ENCODE data around the gene TGM1.
"Not testable (repeated sequence)": the region's sequence is repeated elsewhere in the genome, so short reads cannot be mapped to it uniquely, and the experiment has no call there.

Gene TGM1

DNA sequence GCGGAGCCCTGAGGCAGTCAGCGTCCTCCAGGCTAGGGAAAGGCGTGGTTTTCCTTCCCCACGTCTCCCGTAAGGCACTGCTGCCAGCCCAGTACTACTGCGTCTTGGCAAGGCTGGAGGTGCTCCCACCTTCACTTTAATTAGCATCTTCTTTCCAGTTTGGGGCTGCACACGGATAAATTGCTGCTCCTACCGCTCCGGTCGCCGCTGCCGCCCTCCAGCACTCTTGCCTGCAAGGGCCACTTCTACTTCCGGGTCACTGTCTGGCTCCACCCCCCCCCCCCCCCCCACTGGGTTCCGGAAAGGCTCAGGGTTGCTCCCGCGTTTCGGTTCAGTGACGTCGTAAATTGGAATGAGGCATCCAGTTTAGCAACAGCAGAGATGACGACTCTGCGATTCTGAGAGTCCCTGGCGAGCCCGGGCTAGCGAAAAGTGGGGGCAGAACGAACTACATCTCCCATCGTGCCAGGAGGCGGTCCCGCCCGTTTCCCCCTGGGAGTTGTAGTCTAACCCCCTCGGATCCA, 30.8 kb downstream of the TGM1 start, which contains the start of gene NEDD8:
Gene NEDD8, minus strand, starts transcription at position 247 of the 524 bp plus-strand sequence. Its CDS starts 100 bp downstream, at position 147.
- DNase-seq, result peak; percentile 93

DNA sequence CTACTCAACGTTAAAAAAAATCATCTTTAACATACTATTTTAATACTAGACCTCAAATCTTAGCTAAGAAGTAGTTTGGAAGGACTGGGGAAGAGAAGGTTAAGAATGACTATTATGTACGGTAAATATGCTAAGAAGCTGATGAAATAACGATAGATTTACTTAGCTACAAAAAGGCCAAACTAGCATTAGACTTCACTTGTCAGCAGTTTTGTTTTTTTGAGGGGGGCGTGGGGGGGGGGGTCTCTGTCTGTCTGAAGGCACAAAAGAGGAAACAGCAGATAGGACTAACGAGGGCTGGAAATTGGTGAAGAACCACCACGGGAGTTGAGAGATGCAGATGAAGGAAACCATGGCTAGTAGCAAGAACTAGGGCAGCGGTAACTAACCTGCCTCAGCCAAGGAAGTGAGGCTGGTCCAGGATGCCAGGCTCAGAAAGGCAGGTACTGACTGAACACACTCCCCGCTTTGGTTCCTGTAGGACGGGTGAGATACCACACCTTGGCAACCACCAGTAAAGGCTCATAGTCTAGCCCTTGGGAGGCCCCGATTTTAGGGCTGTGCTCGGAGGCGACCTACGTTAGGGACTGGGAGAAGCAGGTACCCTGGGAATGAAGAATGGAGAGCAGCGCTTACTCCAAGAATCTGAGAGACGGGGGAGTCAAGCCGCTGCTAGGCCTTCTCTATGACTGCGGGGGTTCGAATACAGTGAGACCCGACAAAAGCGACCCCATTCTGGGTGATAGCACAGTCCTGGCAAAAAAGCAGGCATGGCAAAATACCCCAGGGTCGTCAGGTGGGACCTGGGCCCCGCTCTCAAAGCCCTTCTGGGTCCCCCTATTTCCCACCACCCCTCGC, 31.5 kb downstream of the TGM1 start:
- DNase-seq, result peak; percentile 39

GRCh38 chr14:24228902-24229301, 34.1 kb downstream of the TGM1 start:
- DNase-seq, result no peak

DNA sequence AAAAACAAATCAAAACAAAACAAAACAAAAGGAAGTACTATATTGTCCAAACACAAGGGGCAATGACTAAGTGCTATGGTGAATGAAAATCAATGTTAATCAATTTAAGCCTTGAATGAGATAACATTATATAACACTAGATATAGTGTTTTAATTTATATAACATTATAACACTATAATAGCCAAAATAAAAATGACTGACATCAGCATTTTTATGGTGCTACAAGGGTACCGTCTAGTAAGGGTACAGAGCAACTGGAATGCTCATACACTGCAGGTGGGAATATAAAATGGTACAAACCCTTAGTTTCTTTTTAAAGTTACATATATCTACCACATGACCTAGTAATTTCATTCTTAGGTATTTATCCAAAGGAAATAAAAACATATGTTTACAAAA, 36.5 kb downstream of the TGM1 start:
- DNase-seq, result no peak

- no peak for DNase-seq
These were observed 38.3 kb downstream of the TGM1 start for GRCh38 chr14:24224618-24225071.

DNA sequence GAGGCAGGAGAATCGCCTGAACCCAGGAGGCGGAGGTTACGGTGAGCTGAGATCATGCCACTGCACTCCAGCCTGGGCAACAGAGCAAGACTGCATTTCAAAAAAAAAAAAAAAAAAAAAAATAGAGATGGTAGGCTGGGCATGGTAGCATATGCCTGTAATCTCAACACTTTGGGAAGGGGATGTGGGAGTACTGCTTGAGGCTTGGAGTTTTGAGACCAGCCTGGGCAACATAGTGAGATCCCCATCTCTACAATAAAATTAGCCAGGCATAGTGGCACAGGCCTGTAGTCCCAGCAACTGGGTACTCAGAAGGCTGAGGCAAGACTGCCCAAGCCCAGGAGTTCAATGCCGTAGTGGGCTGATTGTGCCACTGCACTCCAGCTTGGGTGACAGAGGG, 40.0 kb downstream of the TGM1 start:
- not testable (repeated sequence) for DNase-seq

DNA sequence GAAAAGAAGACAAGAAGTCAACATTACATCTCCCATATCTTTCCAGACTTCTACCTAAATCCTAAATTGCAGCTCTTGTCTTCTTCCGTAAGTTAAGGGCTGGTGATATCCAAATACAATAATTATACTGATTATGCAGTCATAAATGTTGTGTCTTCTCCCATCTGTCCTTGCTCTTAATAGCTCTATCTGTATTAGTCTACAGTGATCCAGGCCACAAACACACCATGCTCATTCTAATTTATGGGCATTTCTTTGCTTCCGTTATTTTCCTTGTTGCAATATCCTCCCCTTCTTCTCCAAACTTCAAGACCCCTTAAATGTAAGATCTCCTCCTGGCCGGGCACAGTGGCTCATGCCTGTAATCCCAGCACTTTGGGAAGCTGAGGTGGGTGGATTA, 43.5 kb downstream of the TGM1 start:
- no peak for DNase-seq

DNA sequence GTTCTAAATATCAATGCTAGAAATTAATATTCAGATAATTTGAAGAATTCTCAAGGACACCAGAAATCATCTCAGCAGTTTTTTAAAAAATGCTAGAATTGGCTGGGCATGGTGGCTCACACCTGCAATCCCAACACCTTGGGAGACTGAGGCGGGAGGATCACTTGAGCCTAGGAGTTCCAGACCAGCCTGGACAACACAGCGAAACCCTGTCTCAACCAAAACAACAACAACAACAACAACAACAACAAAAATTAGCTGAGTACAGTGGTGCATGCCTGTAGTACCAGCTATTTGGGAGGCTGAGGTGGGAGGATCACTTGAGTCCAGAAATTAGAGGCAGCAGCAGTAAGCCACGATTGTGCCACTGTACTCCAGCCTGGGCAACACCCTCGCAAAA, 43.9 kb downstream of the TGM1 start:
- DNase-seq, result no peak

DNA sequence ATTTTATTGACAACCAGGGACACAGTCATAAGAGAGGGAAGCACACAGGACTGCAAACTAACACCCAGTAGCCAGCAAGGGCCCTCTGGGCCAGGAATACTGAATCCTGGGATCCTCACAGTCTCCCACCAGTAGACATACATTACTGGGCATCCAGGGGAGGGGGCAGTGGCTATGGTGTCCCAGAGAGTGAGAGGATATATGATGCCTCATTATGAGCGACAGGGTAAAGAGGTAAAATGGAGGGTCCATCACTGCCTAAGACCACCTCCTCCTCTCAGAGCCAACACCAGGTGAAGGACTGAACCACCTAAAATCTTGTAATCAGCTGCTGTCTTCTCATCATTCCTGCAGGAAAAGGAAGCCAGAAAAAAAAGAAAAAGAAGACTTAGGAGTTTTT, 46.1 kb downstream of the TGM1 start:
- not testable (repeated sequence) for DNase-seq

DNA sequence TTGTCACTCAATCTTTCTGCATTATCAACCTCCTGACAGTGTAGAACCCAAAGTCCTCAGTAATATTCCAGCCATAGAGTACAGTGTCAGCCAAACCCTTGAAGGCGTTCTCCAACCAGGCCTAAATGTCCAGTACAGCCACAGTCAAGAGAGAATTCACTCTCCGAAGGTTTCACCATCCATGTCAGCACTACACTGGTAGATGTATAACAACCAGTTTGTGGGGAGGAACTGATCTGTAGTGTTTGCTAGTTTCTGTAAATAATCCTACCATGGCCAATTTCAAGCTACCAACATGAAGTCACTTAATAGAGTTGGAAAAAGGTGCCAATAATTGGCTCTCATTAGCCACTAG, 46.7 kb downstream of the TGM1 start:
- DNase-seq, result no peak

DNA sequence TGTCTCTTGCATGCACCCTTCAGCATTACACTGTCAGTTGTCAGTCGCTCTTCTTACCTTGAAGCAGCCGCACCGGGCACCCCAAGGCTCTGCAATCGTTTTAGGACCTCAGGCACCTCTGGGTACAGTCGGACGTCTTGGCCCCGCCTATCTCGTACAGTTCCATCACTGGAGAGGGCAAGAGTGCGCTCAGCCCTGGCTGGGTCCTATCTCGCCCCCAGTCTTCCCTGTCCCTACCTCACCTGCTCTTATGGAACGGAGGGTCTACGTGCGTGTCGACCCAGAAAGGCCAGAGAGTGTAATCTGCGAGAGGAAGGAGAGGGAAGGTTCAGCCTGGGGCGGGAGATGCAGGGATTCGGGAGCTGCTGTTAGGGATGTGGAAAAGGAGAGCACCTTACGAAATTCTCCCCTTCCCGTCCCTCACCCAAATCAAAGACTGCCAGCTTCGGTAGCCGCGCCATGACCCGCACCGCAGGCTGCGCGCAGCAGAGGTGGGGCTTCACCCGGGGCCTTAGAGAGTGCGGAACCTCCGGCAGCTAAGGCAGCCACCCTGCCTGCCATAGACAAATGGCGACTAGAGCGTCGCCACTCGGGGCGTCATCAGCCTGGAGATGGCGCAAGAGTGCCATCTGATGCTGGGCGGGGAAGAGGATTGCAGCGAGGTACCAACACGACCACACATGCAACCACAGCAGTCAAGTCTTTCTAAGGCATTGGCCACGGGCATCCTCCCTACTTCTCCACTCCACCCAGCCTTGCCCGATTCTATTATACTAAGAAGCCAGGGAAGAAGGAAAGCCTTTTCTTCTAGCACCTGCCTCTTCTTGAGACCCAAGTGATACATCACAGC, 47.3 kb downstream of the TGM1 start, which contains the start of gene MDP1:
Gene MDP1, minus strand, starts transcription at position 572 of the 850 bp plus-strand sequence. Its CDS starts 111 bp downstream, at position 461.
- DNase-seq, result peak; percentile 83

DNA sequence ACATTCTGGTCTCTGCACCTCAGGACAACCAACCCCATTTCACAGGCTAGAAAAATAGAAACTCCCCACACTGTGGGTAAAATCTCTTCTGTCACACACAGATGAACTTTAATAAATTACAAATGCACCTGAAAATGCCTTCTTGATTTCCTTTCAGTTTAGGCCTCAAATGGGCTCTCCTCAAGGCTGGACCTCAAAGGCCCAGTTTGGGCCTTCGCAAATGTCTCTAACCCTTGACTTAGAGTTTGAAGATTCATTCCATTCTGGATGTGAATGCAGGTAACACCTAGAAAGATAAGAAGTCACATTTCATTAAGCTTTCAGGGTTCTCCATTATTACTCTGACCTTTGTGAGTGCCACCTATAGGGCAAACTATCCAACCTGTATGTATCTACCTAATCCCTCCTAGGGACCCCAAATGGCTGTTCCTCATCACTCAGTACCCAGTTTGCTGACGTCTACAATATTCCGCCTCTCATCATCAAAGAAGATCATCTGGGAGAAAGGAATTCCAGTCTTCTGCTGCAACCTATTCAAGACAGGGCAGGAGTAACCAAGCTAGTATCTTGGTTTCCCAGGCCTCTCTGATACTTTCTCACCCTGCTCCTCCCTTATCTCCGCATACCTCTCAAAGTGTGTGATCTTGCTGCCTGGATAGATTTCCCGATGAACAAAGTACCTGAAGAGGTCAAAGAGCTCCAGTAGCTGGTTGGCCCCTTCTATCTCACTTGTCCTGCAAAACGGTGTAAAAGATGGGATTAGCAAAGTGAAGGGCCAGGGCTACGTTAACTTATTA, 48.9 kb downstream of the TGM1 start:
- no peak for DNase-seq

DNA sequence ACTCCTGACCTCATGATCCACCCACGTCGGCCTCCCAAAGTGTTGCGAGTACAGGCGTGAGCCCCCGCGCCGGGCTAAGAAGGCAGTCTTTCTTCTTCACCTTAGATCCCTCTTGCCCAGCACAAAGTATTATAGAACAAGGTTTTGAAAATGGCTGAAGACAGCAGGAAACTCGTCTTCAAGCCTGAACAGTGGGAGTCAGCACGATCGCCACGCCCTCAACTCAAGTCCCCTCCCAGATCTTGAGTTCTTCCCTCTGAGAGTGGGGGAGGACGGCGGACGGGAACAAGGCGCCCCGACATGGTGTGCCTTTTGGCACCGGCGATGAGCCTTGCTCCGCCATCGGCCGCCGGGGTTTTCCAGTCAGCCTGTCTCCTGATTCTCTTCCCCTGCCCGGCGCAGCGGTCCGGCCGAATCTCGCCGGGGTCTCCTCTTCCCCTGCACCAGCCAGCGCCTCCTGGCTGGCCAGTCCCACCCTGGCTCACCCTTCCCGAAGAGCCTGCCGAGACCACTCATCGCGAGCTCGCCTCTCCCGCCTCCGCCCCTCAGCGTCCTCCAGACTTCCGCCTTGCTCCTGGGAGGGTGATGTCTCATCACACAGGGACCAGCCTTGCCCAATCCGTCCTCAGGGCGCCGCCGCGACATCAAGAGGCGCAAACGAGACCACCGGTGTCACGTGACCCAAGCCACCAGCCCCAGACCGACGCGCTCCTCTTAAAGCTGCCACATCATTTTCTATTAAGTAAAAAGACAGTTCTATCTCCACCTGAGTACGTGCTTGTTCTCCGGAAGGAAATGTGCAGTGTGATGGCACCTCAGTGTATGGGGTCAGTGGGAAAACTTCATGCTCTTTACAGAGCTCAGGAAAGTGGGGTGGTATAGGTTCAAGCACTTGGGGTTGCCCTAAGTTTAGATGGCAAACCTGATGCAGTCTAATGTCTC, 49.8 kb downstream of the TGM1 start, which contains the start of gene CHMP4A:
Gene CHMP4A, minus strand, starts transcription at position 565 of the 942 bp plus-strand sequence. Its CDS starts 49 bp downstream, at position 516.
- peak; percentile 95 for DNase-seq

- no peak for DNase-seq
These were observed 51.7 kb downstream of the TGM1 start for GRCh38 chr14:24211311-24211710.

GRCh38 chr14:24207625-24208024, 55.4 kb downstream of the TGM1 start:
- no peak for DNase-seq

DNA sequence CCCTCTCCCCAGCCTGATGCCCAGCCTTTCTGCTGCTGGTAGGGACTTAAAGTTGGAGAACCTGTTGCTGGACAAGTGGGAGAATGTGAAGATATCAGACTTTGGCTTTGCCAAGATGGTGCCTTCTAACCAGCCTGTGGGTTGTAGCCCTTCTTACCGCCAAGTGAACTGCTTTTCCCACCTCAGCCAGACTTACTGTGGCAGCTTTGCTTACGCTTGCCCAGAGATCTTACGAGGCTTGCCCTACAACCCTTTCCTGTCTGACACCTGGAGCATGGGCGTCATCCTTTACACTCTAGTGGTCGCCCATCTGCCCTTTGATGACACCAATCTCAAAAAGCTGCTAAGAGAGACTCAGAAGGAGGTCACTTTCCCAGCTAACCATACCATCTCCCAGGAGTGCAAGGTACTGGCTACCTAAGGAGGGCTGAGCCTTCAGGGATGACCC, 55.8 kb downstream of the TGM1 start:
- DNase-seq, result no peak

DNA sequence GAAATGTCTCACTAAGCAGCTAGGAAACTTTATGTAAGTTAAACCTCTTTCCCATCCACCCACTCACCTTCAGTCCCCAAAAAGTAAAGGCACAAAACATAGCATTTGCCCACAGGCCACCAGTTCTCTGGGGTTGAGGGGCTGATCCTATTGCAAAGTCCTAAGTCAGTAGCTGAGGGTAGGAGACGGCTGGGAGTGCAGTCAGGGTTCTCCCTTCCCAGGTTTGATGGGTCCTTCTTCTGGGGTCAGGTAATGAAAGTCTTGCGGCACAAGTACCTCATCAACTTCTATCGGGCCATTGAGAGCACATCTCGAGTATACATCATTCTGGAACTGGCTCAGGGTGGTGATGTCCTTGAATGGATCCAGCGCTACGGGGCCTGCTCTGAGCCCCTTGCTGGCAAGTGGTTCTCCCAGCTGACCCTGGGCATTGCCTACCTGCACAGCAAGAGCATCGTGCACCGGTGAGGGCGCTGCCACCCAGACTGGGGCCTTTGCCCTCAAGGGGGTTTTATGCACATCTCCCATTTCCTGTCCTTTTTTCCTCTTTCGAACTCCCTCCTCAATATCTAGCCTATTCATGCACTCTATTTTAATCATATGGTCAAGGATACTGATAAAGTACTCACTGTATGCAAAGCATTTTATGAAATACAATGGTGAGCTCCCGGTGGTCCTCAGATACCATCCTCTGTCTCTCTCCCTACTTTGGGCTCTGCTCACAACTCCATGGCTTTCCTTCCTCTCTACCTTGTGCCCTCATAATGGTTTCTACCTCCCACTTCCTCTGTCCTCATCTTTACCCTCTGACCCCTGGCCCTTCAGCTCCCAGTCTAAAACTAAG, 56.5 kb downstream of the TGM1 start:
- DNase-seq, result no peak

GRCh38 chr14:24204163-24205146, 58.5 kb downstream of the TGM1 start:
- DNase-seq, result no peak

All from NCI-H2227 treated with DMSO at 0.1 percent for 48 hours (cell line).